ENCODE measurements around the gene MS4A4A. TPM values are rescaled to one million over a fixed set of nuclear protein-coding genes. Genes with fewer than 3 reads are reported as not detected.

The MS4A4A gene
- total and polyA plus RNA-seq, 8 donors: 0.43 to 18.9 (median 1.8) TPM

DNA sequence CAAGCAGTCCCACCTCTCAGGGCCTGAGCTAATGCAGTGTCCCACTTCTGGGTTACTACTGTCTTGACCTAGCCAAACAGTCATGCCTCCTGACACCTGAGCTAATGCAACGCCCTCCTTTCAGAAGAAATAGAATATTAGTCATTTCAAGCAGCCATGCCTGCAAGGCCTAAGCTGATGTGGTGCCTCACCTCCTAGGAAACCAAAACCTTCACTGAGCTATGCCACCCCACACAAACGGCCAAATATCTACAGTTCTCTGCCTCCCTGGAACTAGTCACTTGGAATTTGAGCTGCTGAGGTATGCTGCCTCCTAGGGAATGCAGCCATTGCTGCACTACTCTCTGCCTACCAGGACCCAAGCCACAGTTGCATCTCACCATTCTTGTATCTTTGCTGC, 38.3 kb downstream of the MS4A4A start:
- intact Hi-C loops (cut with DNase I): no loop called here
- WGBS, 2 donors: 39 to 59% methylated on average over 2 of the region's 2 CpGs
- Histone ChIP-seq H3K4me3 (no peak overlapping the region), H3K36me3 (no peaks in the 10 kb centered on the region), H3K27ac (no peak overlapping the region), H3K9me3 (no peaks in the 10 kb centered on the region), H3K4me1 (no peaks in the 10 kb centered on the region), H3K27me3 (no peaks in the 10 kb centered on the region)
- no peak for DNase-seq
- no peak for ATAC-seq
- no peak for FAIRE-seq
- TF ChIP-seq, protein P1, sequence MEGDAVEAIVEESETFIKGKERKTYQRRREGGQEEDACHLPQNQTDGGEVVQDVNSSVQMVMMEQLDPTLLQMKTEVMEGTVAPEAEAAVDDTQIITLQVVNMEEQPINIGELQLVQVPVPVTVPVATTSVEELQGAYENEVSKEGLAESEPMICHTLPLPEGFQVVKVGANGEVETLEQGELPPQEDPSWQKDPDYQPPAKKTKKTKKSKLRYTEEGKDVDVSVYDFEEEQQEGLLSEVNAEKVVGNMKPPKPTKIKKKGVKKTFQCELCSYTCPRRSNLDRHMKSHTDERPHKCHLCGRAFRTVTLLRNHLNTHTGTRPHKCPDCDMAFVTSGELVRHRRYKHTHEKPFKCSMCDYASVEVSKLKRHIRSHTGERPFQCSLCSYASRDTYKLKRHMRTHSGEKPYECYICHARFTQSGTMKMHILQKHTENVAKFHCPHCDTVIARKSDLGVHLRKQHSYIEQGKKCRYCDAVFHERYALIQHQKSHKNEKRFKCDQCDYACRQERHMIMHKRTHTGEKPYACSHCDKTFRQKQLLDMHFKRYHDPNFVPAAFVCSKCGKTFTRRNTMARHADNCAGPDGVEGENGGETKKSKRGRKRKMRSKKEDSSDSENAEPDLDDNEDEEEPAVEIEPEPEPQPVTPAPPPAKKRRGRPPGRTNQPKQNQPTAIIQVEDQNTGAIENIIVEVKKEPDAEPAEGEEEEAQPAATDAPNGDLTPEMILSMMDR (IDR thresholded peaks at IDR 0.05): no peak

DNA sequence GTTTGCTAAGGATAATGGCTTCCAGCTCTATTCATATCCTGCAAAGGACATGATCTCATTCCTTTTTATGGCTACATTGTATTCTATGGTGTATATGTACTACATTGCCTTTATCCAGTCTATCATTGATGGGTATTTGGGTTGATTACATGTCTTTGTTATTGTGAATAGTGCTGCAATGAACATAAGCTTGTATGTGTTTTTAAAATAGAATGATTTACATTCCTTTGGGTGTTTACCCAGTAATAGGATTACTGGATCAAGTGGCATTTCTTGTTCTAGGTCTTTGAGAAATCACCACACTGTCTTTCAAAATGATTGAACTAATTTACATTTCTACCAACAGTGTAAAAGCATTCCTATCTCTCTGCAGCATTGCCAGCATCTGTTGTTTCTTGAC, 40.6 kb downstream of the MS4A4A start:
- no peak overlapping the region for H3K4me3 ChIP-seq
- H3K27ac ChIP-seq: no peak overlapping the region
- no peaks in the 10 kb centered on the region for H3K27me3 ChIP-seq
- intact Hi-C loops (cut with DNase I): no loop called here
- H3K4me1 ChIP-seq: no peaks in the 10 kb centered on the region
- ATAC-seq (no peak), DNase-seq (no peak), FAIRE-seq (no peak)
- no peaks in the 10 kb centered on the region for H3K9me3 ChIP-seq
- no peaks in the 10 kb centered on the region for H3K36me3 ChIP-seq
- TF ChIP-seq, protein P1 (IDR thresholded peaks at IDR 0.05): no peak

DNA sequence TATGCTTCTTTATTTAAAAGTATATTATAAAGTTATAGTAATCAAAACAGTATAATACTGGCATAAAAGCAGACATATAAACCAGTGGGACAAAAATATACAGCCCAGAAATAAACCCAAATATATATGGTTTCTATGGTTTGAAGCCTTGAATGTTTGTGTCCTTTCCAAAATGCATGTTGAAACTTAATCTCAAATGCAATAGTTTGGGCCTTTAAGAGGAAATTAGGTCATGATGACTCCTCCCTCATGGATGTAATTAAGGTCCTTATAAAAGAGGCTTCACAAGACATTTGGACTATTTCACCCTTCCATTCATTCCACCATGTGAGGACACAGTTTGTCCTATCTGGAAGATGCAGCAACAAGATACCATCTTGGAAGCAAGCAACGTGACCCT, 46.5 kb downstream of the MS4A4A start, which contains the start of gene MS4A6E:
Gene MS4A6E, plus strand, starts transcription at position 301 of the 400 bp plus-strand sequence. CDS start 7,641 bp downstream, outside the sequence.
- DNase-seq: no peak
- no peak for ATAC-seq
- Histone ChIP-seq H3K4me3 (no peak within 1 kb of the TSS), H3K36me3 (no peaks in the 10 kb centered on the region), H3K27me3 (no peaks in the 10 kb centered on the region), H3K27ac (no peak within 1 kb of the TSS), H3K9me3 (no peaks in the 10 kb centered on the region), H3K4me1 (no peaks in the 10 kb centered on the region)
- TF ChIP-seq, protein P1 (IDR thresholded peaks at IDR 0.05): no peak
- WGBS, 2 donors: 36 to 53% methylated on average over 1 of the region's 1 CpG
- intact Hi-C loops (cut with DNase I): no loop called here
- no peak for FAIRE-seq

DNA sequence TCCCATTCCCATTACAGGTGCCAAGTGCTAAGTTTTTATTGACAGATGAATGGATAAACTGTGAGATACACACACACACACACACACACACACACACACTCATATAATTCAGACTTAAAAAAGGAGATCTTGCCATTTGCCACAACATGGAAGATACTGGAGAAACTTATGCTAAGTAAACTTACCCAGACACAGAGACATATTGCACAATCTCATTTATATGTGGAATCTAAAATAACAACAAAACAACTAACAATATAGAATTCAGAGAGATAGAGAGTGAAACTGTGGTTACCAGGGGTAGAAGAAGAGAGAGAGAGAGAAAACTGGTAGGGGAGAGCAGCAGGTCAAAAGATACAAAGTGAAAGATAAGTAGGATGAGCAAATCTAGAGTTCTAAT, 48.0 kb downstream of the MS4A4A start:
- H3K9me3 ChIP-seq: no peaks in the 10 kb centered on the region
- H3K36me3 ChIP-seq: no peaks in the 10 kb centered on the region
- DNase-seq (no peak), ATAC-seq (no peak), FAIRE-seq (no peak)
- TF ChIP-seq, protein P1 (IDR thresholded peaks at IDR 0.05): no peak
- no peak overlapping the region for H3K27ac ChIP-seq
- no peak overlapping the region for H3K4me3 ChIP-seq
- intact Hi-C loops (cut with DNase I): no loop called here
- no peaks in the 10 kb centered on the region for H3K27me3 ChIP-seq
- H3K4me1 ChIP-seq: no peaks in the 10 kb centered on the region

DNA sequence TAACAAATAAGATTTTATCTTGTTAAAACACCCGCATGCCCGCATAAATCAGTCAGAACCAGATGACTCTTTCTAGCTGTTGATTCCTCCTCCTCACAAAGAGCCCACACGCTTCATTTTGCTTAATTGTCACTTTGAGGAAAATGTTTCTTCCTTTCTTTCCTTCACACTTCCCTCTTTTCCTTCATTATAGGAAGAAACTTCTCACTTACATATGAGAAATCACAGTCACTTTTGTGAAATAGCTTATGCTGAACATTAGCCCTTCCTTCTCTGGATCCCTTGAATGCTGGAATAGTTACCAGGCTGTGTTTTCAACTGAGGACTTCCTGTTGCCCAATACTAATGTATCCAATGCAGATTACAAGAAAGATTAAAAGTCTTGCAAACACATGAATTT, 52.4 kb downstream of the MS4A4A start:
- TF ChIP-seq, protein P1 (IDR thresholded peaks at IDR 0.05): no peak
- Histone ChIP-seq H3K27me3 (no peaks in the 10 kb centered on the region), H3K36me3 (no peaks in the 10 kb centered on the region), H3K4me1 (no peaks in the 10 kb centered on the region), H3K4me3 (no peak overlapping the region), H3K9me3 (no peaks in the 10 kb centered on the region), H3K27ac (peak overlapping the region in 1 of 4 donors; percentile 23)
- peak in 2 of 4 donors; percentile 61 to 65 for ATAC-seq
- WGBS, 2 donors: 26 to 53% methylated on average over 3 of the region's 3 CpGs
- intact Hi-C loops (cut with DNase I): no loop called here
- DNase-seq: no peak
- FAIRE-seq: no peak

Data from pancreas (tissue), 10 donors.